Activated CD4-positive, alpha-beta T cell treated with anti-CD3 and anti-CD28 coated beads for 24 hours (primary cell): Measurements from ENCODE around the gene ERCC2.
"Not testable (repeated sequence)": the region's sequence is repeated elsewhere in the genome, so short reads cannot be mapped to it uniquely, and the experiment has no call there.

Experiments used
- DNase-seq, 2 donors: peaks; one replicate each; pipeline ENCODE4 v3.0.0-alpha.2; 2020; ENCODE audit warnings: low read depth in 2 of 2

Gene ERCC2

GRCh38 chr19:45370410-45371204 is at the start of gene ERCC2:
ERCC2 (minus strand) TSS chr19:45370573; CDS start chr19:45370540, 33 bp downstream.
- DNase-seq: peak; percentile 99 to 100

GRCh38 chr19:45419895-45420294 is 49.5 kb upstream of the ERCC2 start:
- DNase-seq: no peak

- no peak for DNase-seq
Measured at GRCh38 chr19:45419396-45419795, 49.0 kb upstream of the ERCC2 start.

GRCh38 chr19:45418802-45419201 is 48.4 kb upstream of the ERCC2 start:
- DNase-seq: no peak

GRCh38 chr19:45417151-45417550 is 46.8 kb upstream of the ERCC2 start:
- DNase-seq: no peak

- DNase-seq: no peak
Measured at GRCh38 chr19:45414468-45414867, 44.1 kb upstream of the ERCC2 start.

GRCh38 chr19:45413497-45413896 is 43.1 kb upstream of the ERCC2 start:
- DNase-seq: no peak

- not testable (repeated sequence) for DNase-seq
Measured at GRCh38 chr19:45410330-45410729, 40.0 kb upstream of the ERCC2 start.

GRCh38 chr19:45409557-45409920 is 39.2 kb upstream of the ERCC2 start:
- DNase-seq: no peak

- DNase-seq: no peak
Measured at GRCh38 chr19:45408830-45409556, 38.6 kb upstream of the ERCC2 start.

GRCh38 chr19:45408121-45408520 is 37.7 kb upstream of the ERCC2 start:
- no peak for DNase-seq

GRCh38 chr19:45407585-45407984 is 37.2 kb upstream of the ERCC2 start:
- not testable (repeated sequence) for DNase-seq

- no peak for DNase-seq
Measured at GRCh38 chr19:45407091-45407375, 36.7 kb upstream of the ERCC2 start.

- DNase-seq: peak; percentile 64 to 66
Measured at GRCh38 chr19:45406226-45407090, 36.1 kb upstream of the ERCC2 start, which contains the start of gene POLR1G. POLR1G (plus strand) TSS chr19:45406644; CDS start chr19:45406697, 53 bp downstream.

- DNase-seq: peak; percentile 76
Measured at GRCh38 chr19:45405435-45406225, 35.3 kb upstream of the ERCC2 start.

- DNase-seq: peak; percentile 27 to 57
Measured at GRCh38 chr19:45404557-45405434, 34.4 kb upstream of the ERCC2 start, which contains the start of gene PPP1R13L. PPP1R13L (minus strand) TSS chr19:45405069; CDS start chr19:45398318, 6,751 bp downstream.

GRCh38 chr19:45403781-45404556 is 33.6 kb upstream of the ERCC2 start:
- DNase-seq: peak; percentile 36 to 55

- no peak for DNase-seq
Measured at GRCh38 chr19:45403272-45403671, 32.9 kb upstream of the ERCC2 start.

GRCh38 chr19:45402298-45403061 is 32.1 kb upstream of the ERCC2 start:
- no peak for DNase-seq
